Measurements from ENCODE around the gene NLRC5.

Gene NLRC5

GRCh38 chr16:56944954-56945839 is 44.2 kb upstream of the NLRC5 start:
- TF ChIP-seq, protein P1, sequence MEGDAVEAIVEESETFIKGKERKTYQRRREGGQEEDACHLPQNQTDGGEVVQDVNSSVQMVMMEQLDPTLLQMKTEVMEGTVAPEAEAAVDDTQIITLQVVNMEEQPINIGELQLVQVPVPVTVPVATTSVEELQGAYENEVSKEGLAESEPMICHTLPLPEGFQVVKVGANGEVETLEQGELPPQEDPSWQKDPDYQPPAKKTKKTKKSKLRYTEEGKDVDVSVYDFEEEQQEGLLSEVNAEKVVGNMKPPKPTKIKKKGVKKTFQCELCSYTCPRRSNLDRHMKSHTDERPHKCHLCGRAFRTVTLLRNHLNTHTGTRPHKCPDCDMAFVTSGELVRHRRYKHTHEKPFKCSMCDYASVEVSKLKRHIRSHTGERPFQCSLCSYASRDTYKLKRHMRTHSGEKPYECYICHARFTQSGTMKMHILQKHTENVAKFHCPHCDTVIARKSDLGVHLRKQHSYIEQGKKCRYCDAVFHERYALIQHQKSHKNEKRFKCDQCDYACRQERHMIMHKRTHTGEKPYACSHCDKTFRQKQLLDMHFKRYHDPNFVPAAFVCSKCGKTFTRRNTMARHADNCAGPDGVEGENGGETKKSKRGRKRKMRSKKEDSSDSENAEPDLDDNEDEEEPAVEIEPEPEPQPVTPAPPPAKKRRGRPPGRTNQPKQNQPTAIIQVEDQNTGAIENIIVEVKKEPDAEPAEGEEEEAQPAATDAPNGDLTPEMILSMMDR (IDR thresholded peaks at IDR 0.05; ENCODE audit: extremely low read depth, missing control alignments) = no peak
- no peak for DNase-seq (ENCODE audit: low spot score)

GRCh38 chr16:56945847-56946527 is 43.4 kb upstream of the NLRC5 start:
- TF ChIP-seq, protein P1 (IDR thresholded peaks at IDR 0.05; ENCODE audit: extremely low read depth, missing control alignments) = no peak
- DNase-seq (ENCODE audit: low spot score) = no peak

GRCh38 chr16:56946767-56947603 is 42.4 kb upstream of the NLRC5 start:
- no peak for DNase-seq (ENCODE audit: low spot score)
- TF ChIP-seq, protein P1 (IDR thresholded peaks at IDR 0.05; ENCODE audit: extremely low read depth, missing control alignments) = no peak

- TF ChIP-seq, protein P1 (IDR thresholded peaks at IDR 0.05; ENCODE audit: extremely low read depth, missing control alignments) = no peak
Observed at GRCh38 chr16:56947604-56947995, 41.8 kb upstream of the NLRC5 start.

GRCh38 chr16:56948234-56948633 is 41.1 kb upstream of the NLRC5 start:
- TF ChIP-seq, protein P1 (IDR thresholded peaks at IDR 0.05; ENCODE audit: extremely low read depth, missing control alignments) = no peak
- no peak for DNase-seq (ENCODE audit: low spot score)

More at GRCh38 chr16:56947604-56947995, 41.8 kb upstream of the NLRC5 start:
- no peak for DNase-seq (ENCODE audit: low spot score)

DNA sequence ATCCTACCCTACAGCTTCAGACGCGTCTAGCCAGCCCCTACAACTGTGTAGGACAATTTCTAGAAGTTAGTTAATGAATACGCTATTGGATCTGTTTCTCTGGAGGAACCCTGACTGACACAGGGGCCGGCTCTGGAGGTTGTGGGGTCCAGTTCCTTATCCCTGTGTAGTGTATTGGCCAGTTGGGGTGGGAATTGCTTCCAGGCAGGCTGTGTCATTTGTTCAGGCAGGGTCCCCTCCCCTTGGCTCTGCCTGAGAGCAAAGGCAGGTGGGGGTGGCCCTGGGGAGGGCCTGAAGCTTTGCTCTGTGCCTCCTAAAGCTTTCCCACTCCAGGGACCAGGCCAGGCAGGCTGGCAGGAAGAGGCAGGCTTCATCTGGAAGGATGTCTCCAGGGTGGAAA is 39.3 kb upstream of the NLRC5 start:
- DNase-seq (ENCODE audit: low spot score) = no peak
- TF ChIP-seq, protein P1 (IDR thresholded peaks at IDR 0.05; ENCODE audit: extremely low read depth, missing control alignments) = no peak

Data from GM20000 (cell line).